Brain microvascular endothelial cell (primary cell): ENCODE results near the gene CLEC1B.
"Not testable (repeated sequence)": the region's sequence is repeated elsewhere in the genome, so short reads cannot be mapped to it uniquely, and the experiment has no call there.

Experiments
- DNase-seq: peaks from one replicate; pipeline ENCODE4 v3.0.0-alpha.2; 2020
- H3K27ac ChIP-seq: fragments of 250-450 bp; sonication (Bioruptor Pico); 2 replicates; pipeline ENCODE4 v1.5.1; 2020; ENCODE audit warnings: mild to moderate bottlenecking, moderate library complexity
- H3K27me3 ChIP-seq: fragments of 250-450 bp; sonication (Bioruptor Pico); replicated peaks from 2 replicates; pipeline ENCODE4 v1.5.1; 2020; ENCODE audit warnings: mild to moderate bottlenecking
- H3K36me3 ChIP-seq: fragments of 250-450 bp; sonication (Bioruptor Pico); replicated peaks from 2 replicates; pipeline ENCODE4 v1.5.1; 2020; ENCODE audit warnings: mild to moderate bottlenecking
- H3K4me3 ChIP-seq: 2 replicates; pipeline ENCODE4 v1.5.1; 2011; ENCODE audit warnings: low read depth, mild to moderate bottlenecking, control low read depth, low read length, moderate library complexity
- CTCF ChIP-seq: IDR thresholded peaks from 2 replicates; pipeline ENCODE4 v1.5.1; 2011; ENCODE audit warnings: low read depth, mild to moderate bottlenecking, moderate library complexity, low read length, control low read depth, inconsistent platforms; ENCODE audit errors: missing control alignments
- in situ Hi-C: cut with HindIII; loops from 2 replicates; pipeline ENCODE4 v1.10.0; 2017; ENCODE audit warnings: low sequenced_read_pairs, low pct_ligation_motif_present

CLEC1B gene

GRCh38 chr12:9992296-9992695 is 6.6 kb downstream of the CLEC1B start:
- Histone ChIP-seq H3K36me3 (no peaks in the 10 kb centered on the region), H3K4me3 (no peak overlapping the region), H3K27ac (no peak overlapping the region), H3K27me3 (no peaks in the 10 kb centered on the region)
- TF ChIP-seq CTCF = no peak
- no peak for DNase-seq
- in situ Hi-C loops = no loop called here

- Histone ChIP-seq H3K36me3 (no peaks in the 10 kb centered on the region), H3K27ac (no peak overlapping the region), H3K4me3 (no peak overlapping the region), H3K27me3 (no peaks in the 10 kb centered on the region)
- in situ Hi-C loops = no loop called here
- no peak for DNase-seq
- no peak for TF ChIP-seq CTCF
These were observed 7.0 kb downstream of the CLEC1B start for GRCh38 chr12:9991876-9992275.

GRCh38 chr12:9980126-9980525 is 18.8 kb downstream of the CLEC1B start:
- no peak overlapping the region for H3K4me3 ChIP-seq
- no peaks in the 10 kb centered on the region for H3K36me3 ChIP-seq
- TF ChIP-seq CTCF = no peak
- in situ Hi-C loops = no loop called here
- no peaks in the 10 kb centered on the region for H3K27me3 ChIP-seq
- no peak overlapping the region for H3K27ac ChIP-seq
- DNase-seq = no peak

GRCh38 chr12:9977916-9978315 is 21.0 kb downstream of the CLEC1B start:
- Histone ChIP-seq H3K27me3 (no peaks in the 10 kb centered on the region), H3K36me3 (no peaks in the 10 kb centered on the region), H3K4me3 (no peak overlapping the region), H3K27ac (no peak overlapping the region)
- DNase-seq = no peak
- TF ChIP-seq CTCF = no peak
- in situ Hi-C loops = no loop called here

- H3K27me3 ChIP-seq, in situ Hi-C loops: not testable (repeated sequence)
These were observed 22.3 kb downstream of the CLEC1B start for GRCh38 chr12:9976626-9977025.

GRCh38 chr12:9975614-9976013 is 23.3 kb downstream of the CLEC1B start:
- Histone ChIP-seq H3K27ac (no peak overlapping the region), H3K27me3 (no peaks in the 10 kb centered on the region), H3K36me3 (no peaks in the 10 kb centered on the region), H3K4me3 (no peak overlapping the region)
- in situ Hi-C loops = no loop called here
- no peak for DNase-seq
- TF ChIP-seq CTCF = no peak

More at GRCh38 chr12:9976626-9977025, 22.3 kb downstream of the CLEC1B start:
- H3K4me3 ChIP-seq, H3K27ac ChIP-seq, H3K36me3 ChIP-seq, DNase-seq: not testable (repeated sequence)

GRCh38 chr12:9974731-9975130 is 24.2 kb downstream of the CLEC1B start:
- H3K27ac ChIP-seq, H3K4me3 ChIP-seq, H3K27me3 ChIP-seq, DNase-seq, H3K36me3 ChIP-seq, in situ Hi-C loops: not testable (repeated sequence)
